Mucosa of rectum (tissue), 2 donors: Measurements from ENCODE around the gene MMAB.
A peak's percentile ranks its signal among the peaks of the same experiment; 100 is the strongest.

Source experiments
- H3K27ac ChIP-seq, 2 donors: one replicate each; pipeline ENCODE4 v1.7.0; 2013; ENCODE audit warnings: inconsistent platforms in 2 of 2, low read depth in 2 of 2, low read length in 2 of 2
- H3K27me3 ChIP-seq, 2 donors: one replicate each; pipeline ENCODE4 v1.7.0; 2013; ENCODE audit warnings: low read length in 2 of 2; ENCODE audit not compliant: control insufficient read depth in 2 of 2, insufficient read depth in 2 of 2
- H3K36me3 ChIP-seq, 2 donors: one replicate each; pipeline ENCODE4 v1.7.0; 2013; ENCODE audit warnings: low read length in 2 of 2; ENCODE audit not compliant: control insufficient read depth in 2 of 2, insufficient read depth in 2 of 2
- H3K4me1 ChIP-seq, 2 donors: one replicate each; pipeline ENCODE4 v1.7.0; 2013; ENCODE audit warnings: low read length in 2 of 2, mild to moderate bottlenecking in 1 of 2; ENCODE audit not compliant: control insufficient read depth in 2 of 2, insufficient read depth in 2 of 2
- H3K4me3 ChIP-seq, 2 donors: one replicate each; pipeline ENCODE4 v1.7.0; 2013; ENCODE audit warnings: low read length in 2 of 2
- H3K9ac ChIP-seq, 2 donors: one replicate each; pipeline ENCODE4 v1.7.0; 2013; ENCODE audit warnings: low read length in 2 of 2, low read depth in 1 of 2, mild to moderate bottlenecking in 1 of 2
- H3K9me3 ChIP-seq, 2 donors: one replicate each; pipeline ENCODE4 v1.7.0; 2013; ENCODE audit warnings: low read length in 2 of 2; ENCODE audit not compliant: control insufficient read depth in 2 of 2
- donor health status: healthy.
- donor health status: Normal muscosa, but diverticular disease.

The MMAB gene

DNA sequence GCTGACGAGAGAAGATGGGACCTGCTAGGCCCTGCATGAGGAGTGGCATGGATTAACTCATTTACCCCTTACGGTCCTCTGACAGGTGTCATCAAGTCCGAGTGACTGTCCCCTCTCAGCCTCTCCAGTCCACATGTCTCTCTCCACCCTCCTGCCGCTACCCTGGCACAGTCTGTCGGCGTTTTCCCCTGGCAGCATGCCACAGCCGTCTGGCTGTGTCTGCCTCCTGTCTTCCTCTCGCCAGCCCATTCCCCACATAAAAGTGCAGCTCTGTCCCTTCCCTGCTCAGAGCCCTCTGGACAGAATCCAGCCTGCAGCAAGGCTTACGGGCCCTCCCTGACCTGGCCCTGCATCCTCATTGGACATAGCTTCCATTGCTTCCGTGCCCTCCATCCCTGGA is 50.2 kb downstream of the MMAB start:
- Histone ChIP-seq H3K27ac (no peak overlapping the region), H3K4me1 (peaks cover 0 to 3% of the 10 kb centered on the region in 2 donors), H3K9me3 (no peaks in the 10 kb centered on the region), H3K9ac (no peak overlapping the region), H3K36me3 (peaks cover 49 to 87% of the 10 kb centered on the region in 2 donors), H3K27me3 (no peaks in the 10 kb centered on the region), H3K4me3 (no peak overlapping the region)

DNA sequence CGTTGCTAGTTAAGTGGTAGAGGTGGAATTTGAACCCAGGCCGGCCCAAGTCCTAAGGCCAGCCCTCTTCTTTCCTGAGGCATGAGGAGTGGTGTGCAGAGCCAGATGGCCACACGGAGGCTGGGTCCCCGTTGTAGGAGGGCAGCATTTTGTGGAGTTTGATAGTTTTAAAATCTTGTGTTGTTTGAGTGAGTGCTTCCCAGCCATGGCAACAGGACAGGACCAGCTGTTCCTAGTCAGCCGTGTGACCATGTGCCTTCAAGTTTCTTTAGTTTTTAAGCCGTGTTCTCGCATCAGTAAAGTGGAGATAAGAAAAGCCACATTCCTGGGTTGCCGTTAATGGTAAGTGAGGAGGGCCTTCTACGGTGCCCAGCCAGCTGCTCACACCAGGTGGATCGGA is 51.5 kb downstream of the MMAB start:
- Histone ChIP-seq H3K9ac (no peak overlapping the region), H3K36me3 (peaks cover 51 to 88% of the 10 kb centered on the region in 2 donors), H3K9me3 (no peaks in the 10 kb centered on the region), H3K27ac (no peak overlapping the region), H3K27me3 (no peaks in the 10 kb centered on the region), H3K4me1 (peaks cover 0 to 3% of the 10 kb centered on the region in 2 donors), H3K4me3 (no peak overlapping the region)

DNA sequence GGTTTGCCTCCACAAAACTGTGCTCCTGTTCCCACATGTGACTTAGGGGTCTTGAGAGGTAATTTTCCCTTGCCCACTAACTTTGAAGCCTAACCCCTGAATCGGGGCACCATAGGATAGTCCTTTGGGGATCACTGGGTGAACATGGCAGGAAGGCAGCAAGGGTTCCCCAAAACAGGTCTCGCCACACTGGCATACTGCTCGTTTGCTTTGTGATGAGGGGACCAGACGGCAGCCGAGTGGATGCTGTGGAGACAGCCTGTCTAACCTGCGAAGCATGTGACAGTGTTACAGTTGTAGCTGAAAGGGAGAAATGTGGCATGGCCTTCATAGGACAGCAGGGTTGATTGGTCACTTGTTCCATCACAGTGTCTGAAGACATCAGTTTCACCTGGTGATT is 53.5 kb downstream of the MMAB start:
- H3K27ac ChIP-seq: peak overlapping the region; percentile 28 to 35
- H3K4me3 ChIP-seq: no peak overlapping the region
- peaks cover 52 to 81% of the 10 kb centered on the region in 2 donors for H3K36me3 ChIP-seq
- H3K27me3 ChIP-seq: no peaks in the 10 kb centered on the region
- peaks cover 0 to 3% of the 10 kb centered on the region in 2 donors for H3K4me1 ChIP-seq
- no peak overlapping the region for H3K9ac ChIP-seq
- H3K9me3 ChIP-seq: no peaks in the 10 kb centered on the region

DNA sequence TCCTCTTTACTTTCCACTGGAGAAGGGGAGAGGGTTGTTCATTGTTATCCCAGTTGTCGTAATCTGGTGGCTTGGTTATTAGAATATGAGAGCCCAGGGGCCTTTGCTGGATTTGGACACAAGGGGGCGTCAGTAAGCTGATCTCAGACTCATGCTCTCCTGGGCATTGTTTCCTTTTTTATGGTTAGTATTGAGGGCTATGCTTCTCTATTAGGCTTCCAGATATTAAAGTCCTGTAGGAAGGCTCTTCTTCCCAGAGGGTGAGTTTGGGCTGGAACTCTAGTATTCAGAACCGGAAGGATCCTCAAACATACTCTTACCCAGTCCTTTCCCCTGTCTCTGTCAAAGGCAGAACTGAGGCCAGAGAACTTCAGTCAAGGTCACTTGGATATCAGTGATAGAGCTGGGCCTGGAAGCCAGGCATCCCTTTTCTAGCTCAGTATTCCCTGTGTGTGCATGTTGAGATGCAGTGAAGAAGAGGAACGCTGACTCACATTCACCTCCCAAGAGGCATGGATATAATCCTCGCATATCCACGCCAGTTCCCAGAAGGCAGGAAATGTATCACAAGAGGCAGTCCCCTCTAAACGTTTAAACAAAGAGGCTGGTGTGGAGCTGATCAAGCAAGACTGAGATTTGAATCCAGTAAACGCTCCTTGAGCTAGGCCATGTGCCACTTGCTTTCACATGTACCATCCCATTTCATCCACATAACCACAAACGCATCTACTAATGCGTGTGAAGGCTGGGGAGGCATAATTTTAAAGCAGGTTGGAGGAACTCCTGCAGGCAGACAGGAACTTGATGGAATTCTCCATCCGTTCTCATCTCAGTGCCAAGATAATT is 54.3 kb downstream of the MMAB start:
- H3K27me3 ChIP-seq: no peaks in the 10 kb centered on the region
- H3K4me1 ChIP-seq: peaks cover 0 to 3% of the 10 kb centered on the region in 2 donors
- H3K27ac ChIP-seq: peak overlapping the region; percentile 34 to 35
- H3K9me3 ChIP-seq: no peaks in the 10 kb centered on the region
- H3K9ac ChIP-seq: no peak overlapping the region
- H3K4me3 ChIP-seq: no peak overlapping the region
- peaks cover 50 to 82% of the 10 kb centered on the region in 2 donors for H3K36me3 ChIP-seq

DNA sequence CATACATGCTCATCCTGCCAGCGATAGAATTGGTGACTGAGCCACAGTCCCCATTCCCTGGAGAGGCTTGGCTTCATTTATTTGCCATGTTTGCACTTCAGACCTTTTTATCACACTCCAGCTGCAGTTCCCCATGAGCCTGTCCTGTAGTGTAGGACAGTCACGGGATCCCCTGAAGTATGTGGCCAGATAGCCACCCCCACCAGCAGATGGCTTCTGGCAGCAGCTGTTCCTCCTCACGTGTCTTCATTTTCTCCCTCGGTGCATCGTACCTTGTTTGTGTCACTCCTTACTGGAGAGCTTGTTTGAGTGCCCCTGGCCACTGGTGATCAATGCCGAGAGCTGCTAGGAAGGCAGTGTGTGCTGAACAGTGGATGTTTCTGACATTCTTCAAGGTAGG is 55.7 kb downstream of the MMAB start:
- peaks cover 0 to 3% of the 10 kb centered on the region in 2 donors for H3K4me1 ChIP-seq
- no peaks in the 10 kb centered on the region for H3K27me3 ChIP-seq
- no peak overlapping the region for H3K9ac ChIP-seq
- peaks cover 45 to 79% of the 10 kb centered on the region in 2 donors for H3K36me3 ChIP-seq
- no peaks in the 10 kb centered on the region for H3K9me3 ChIP-seq
- no peak overlapping the region for H3K27ac ChIP-seq
- H3K4me3 ChIP-seq: no peak overlapping the region

DNA sequence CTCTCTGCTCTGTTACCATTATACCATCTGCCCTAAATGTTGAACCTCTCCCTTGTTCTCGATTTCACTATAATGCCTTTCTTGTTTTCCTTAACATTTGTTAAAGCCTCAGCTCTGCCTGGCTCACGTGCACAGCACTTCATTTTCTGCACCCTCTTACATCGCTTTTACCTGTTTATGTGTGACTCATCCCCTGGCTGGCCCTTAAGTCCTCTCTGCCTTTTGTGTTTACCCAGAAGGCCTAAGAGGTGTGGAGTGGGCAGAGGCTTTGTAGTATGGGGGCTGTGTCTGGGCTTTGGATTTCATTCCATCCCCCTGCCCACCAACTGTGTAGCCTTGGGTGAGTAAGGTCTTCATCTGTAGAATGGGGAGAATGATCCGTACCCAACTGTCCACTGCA is 59.3 kb downstream of the MMAB start:
- Histone ChIP-seq H3K36me3 (peaks cover 59 to 75% of the 10 kb centered on the region in 2 donors), H3K4me3 (no peak overlapping the region), H3K27ac (no peak overlapping the region), H3K27me3 (no peaks in the 10 kb centered on the region), H3K9ac (no peak overlapping the region), H3K9me3 (no peaks in the 10 kb centered on the region), H3K4me1 (peaks cover 0 to 3% of the 10 kb centered on the region in 2 donors)

DNA sequence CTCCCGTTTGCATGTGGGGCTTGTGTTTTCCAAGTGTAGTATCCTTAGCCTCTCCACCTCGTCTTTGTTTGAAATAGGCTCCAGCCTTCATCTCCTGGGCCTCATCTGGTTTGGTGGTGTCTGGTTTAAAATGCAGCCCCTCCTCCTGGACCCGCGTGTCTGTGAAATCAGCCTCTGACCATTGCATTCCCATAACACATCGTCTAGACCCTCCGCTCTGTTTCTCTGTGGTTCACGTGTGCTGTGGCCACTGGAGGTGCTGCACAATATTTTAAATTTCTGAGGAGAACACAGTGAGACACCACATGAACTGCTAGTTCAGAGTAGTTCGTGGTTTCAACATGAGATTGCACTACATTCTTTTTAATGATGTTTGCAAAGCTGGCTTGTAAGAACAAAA is 60.3 kb downstream of the MMAB start:
- H3K4me3 ChIP-seq: no peak overlapping the region
- no peaks in the 10 kb centered on the region for H3K9me3 ChIP-seq
- no peak overlapping the region for H3K27ac ChIP-seq
- H3K4me1 ChIP-seq: no peaks in the 10 kb centered on the region
- peaks cover 65 to 77% of the 10 kb centered on the region in 2 donors for H3K36me3 ChIP-seq
- H3K9ac ChIP-seq: no peak overlapping the region
- H3K27me3 ChIP-seq: no peaks in the 10 kb centered on the region

DNA sequence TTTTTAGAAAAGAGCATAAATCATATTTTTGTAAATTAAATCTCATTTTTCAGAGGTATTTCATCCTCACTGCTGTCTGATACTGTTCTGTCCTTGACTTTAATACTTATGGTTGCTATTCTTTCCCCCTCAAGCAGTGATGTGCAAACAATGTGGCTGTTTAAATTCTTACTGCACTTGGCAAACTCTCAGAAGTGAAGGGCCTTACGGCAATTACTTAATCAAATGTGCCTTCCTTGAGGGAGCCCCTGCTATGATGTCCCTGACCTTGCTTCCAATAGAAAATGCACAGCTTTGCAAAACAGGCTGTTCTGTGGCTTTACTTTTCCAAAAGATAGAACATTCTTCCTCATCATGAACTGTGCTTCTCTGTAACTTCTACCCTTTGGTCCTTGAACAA is 60.7 kb downstream of the MMAB start:
- Histone ChIP-seq H3K9ac (no peak overlapping the region), H3K36me3 (peaks cover 67 to 77% of the 10 kb centered on the region in 2 donors), H3K9me3 (no peaks in the 10 kb centered on the region), H3K4me1 (no peaks in the 10 kb centered on the region), H3K27ac (no peak overlapping the region), H3K27me3 (no peaks in the 10 kb centered on the region), H3K4me3 (no peak overlapping the region)

DNA sequence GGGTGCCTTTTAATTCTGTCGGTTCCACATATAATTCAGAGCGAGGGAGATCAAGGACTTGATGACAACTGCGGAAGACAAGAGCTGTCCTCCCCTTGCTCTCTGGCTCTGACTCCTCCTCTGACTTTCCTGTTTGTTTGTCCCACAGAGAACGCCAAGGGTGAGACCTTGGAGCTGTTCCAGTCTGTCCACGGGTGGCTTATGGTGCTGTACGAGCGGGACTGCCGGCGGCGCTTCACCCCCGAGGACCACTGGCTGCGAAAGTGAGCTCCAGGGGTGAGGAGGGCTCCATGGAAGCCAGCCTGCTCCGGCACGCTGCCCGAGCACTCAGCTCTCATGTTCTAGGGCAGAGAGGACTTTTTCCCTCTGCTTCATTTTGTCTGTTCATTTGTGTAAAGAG is 63.1 kb downstream of the MMAB start:
- H3K27me3 ChIP-seq: no peaks in the 10 kb centered on the region
- H3K36me3 ChIP-seq: peaks cover 73 to 86% of the 10 kb centered on the region in 2 donors
- no peak overlapping the region for H3K27ac ChIP-seq
- no peaks in the 10 kb centered on the region for H3K9me3 ChIP-seq
- no peaks in the 10 kb centered on the region for H3K4me1 ChIP-seq
- H3K9ac ChIP-seq: no peak overlapping the region
- no peak overlapping the region for H3K4me3 ChIP-seq

DNA sequence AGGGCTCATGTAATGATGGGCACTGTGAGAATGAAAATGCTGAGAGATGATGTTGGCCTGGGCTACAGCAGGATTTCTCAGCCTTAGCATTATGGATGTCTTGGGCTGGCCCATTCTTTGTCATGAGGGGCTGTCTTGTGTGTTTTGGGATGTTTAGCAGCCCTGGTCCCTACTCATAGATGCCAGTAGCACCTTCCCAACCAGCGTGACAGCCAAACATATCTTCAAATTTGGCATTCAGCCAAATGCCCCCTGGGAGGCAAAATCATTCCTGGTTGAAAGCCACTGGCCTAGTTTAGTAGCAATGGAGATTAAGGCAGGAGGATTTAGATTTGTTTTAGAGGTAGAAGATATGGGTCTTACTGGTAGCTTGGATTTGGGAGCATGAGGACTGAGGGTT is 69.2 kb downstream of the MMAB start:
- no peak overlapping the region for H3K9ac ChIP-seq
- no peak overlapping the region for H3K27ac ChIP-seq
- H3K4me3 ChIP-seq: no peak overlapping the region
- H3K4me1 ChIP-seq: no peaks in the 10 kb centered on the region
- H3K27me3 ChIP-seq: no peaks in the 10 kb centered on the region
- peaks cover 82 to 89% of the 10 kb centered on the region in 2 donors for H3K36me3 ChIP-seq
- no peaks in the 10 kb centered on the region for H3K9me3 ChIP-seq
